IPS DF 6.9 (cell line): ENCODE results near the gene FEZ2.

ENCODE experiments used
- DNase-seq: peaks from one replicate; pipeline ENCODE4 v3.0.0-alpha.2; 2013; ENCODE audit warnings: low read depth, low spot score
- H3K27ac ChIP-seq: one replicate; pipeline ENCODE4 v1.5.1; 2013; ENCODE audit warnings: low read length, control low read depth
- H3K27me3 ChIP-seq: 2 replicates; pipeline ENCODE4 v1.6.1; 2013; ENCODE audit warnings: mild to moderate bottlenecking, low read length; ENCODE audit not compliant: control insufficient read depth, insufficient read depth
- H3K36me3 ChIP-seq: 2 replicates; pipeline ENCODE4 v1.6.1; 2013; ENCODE audit warnings: low read length; ENCODE audit not compliant: control insufficient read depth, insufficient read depth
- H3K4me1 ChIP-seq: 2 replicates; pipeline ENCODE4 v1.6.1; 2013; ENCODE audit warnings: low read length; ENCODE audit not compliant: control insufficient read depth, insufficient read depth
- H3K4me3 ChIP-seq: 2 replicates; pipeline ENCODE4 v1.5.1; 2013; ENCODE audit warnings: mild to moderate bottlenecking, low read length
- H3K9me3 ChIP-seq: 2 replicates; pipeline ENCODE4 v1.6.1; 2013; ENCODE audit warnings: low read length, inconsistent platforms; ENCODE audit not compliant: control insufficient read depth, insufficient read depth
- WGBS: extraction: QIAGEN DNeasy Blood & Tissue Kit; methylation state at CpG from one replicate; pipeline ENCODE4 v1.1.7; 2013; ENCODE audit warnings: mixed read lengths, missing lambda C conversion rate; ENCODE audit not compliant: insufficient read length, insufficient coverage; 5-methylcytosine and 5-hydroxymethylcytosine counted together

The FEZ2 gene

GRCh38 chr2:36587556-36587955, 10.4 kb downstream of the FEZ2 start:
- WGBS = no CpG with 5 or more reads among the region's 3 CpGs
- H3K36me3 ChIP-seq = no peaks in the 10 kb centered on the region
- no peak overlapping the region for H3K27ac ChIP-seq
- no peak for DNase-seq
- no peak overlapping the region for H3K4me3 ChIP-seq
- peaks cover 1% of the 10 kb centered on the region; the same call in 1 of the 2 replicates for H3K4me1 ChIP-seq
- no peaks in the 10 kb centered on the region for H3K9me3 ChIP-seq
- H3K27me3 ChIP-seq = no peaks in the 10 kb centered on the region

- Histone ChIP-seq H3K27me3 (no peaks in the 10 kb centered on the region), H3K27ac (no peak overlapping the region), H3K36me3 (no peaks in the 10 kb centered on the region), H3K4me3 (no peak overlapping the region), H3K9me3 (no peaks in the 10 kb centered on the region), H3K4me1 (peaks cover 1% of the 10 kb centered on the region; the same call in 1 of the 2 replicates)
- DNase-seq = no peak
- no CpG with 5 or more reads among the region's 1 CpG for WGBS
Observed at GRCh38 chr2:36587101-36587500, 10.9 kb downstream of the FEZ2 start.

DNA sequence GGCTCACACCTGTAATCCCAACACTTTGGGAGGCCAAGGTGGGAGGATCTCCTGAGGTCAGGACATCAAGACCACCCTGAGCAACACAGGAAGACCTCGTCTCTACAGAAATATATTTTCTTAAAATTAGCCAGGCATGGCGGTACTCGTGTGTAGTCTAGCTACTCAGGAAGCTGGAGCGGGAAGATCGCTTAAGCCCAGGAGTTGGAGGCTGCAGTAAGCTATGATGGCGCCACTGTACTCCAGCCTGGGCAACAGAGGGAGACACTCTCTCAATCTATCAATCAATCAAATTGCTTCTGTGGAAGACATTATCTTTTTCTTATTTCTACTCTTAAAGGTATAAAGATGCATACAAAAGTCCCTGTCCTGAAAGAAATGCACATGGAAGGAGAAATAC, 11.3 kb downstream of the FEZ2 start:
- no CpG with 5 or more reads among the region's 6 CpGs for WGBS
- no peak for DNase-seq
- Histone ChIP-seq H3K27me3 (no peaks in the 10 kb centered on the region), H3K4me3 (no peak overlapping the region), H3K36me3 (no peaks in the 10 kb centered on the region), H3K9me3 (no peaks in the 10 kb centered on the region), H3K4me1 (peaks cover 1% of the 10 kb centered on the region; the same call in 1 of the 2 replicates), H3K27ac (no peak overlapping the region)

DNA sequence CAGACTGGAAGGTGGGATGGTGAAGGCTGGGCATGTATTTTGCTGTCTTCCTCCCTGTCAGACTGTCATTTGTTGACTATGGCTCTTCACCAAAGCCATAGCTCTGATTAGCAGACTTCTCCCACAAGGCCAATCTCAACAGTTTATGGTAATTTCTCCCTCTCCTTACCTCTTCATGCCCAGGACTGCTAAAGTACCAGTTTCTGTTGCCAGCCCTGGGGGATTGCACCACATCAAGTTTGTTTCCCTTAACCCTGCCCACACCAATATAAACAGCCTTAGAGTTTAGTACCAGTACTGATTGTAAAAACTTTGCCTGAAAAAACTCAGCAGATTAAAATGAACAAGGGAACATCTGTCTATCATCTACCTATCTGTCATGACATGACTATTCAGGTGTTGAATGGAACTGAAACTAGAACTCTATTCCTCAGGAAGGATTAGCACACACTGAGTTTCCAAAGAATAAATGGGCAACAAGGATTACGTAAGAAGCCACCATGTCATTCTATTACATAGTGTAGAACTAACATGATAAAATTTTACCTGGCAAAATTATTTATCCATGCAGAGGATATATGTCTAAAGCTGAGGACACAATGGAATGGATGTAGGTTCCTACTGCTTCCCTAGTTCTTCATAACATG, 13.7 kb downstream of the FEZ2 start:
- peaks cover 1% of the 10 kb centered on the region; the same call in 1 of the 2 replicates for H3K4me1 ChIP-seq
- DNase-seq = no peak
- no CpG with 5 or more reads among the region's 1 CpG for WGBS
- H3K27ac ChIP-seq = no peak overlapping the region
- H3K36me3 ChIP-seq = 0 out of 2 replicates have a peak, but pooled peaks cover 3% of the 10 kb centered on the region
- no peaks in the 10 kb centered on the region for H3K27me3 ChIP-seq
- H3K4me3 ChIP-seq = no peak overlapping the region
- H3K9me3 ChIP-seq = no peaks in the 10 kb centered on the region

DNA sequence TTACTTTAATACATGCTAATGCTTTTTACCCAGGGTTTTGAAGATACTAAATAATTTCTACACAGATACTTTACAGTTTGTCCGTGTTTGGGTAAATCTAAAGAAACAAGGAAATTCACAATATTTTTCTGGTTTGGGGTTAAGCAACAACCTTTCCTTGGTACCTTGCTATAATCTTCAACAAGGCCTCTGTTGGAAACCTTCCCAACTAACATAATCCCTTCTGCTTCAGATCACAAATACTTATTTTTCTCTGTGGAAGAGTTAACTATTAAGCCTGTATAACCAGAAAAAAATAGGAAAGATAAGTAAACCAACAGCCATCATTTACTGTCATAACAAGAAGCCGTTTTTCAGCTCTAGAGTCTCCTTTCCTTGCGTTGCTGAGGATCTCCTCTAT, 15.0 kb downstream of the FEZ2 start:
- Histone ChIP-seq H3K4me1 (peaks cover 1% of the 10 kb centered on the region; the same call in 1 of the 2 replicates), H3K9me3 (no peaks in the 10 kb centered on the region), H3K36me3 (peaks cover 6% of the 10 kb centered on the region; the same call in 1 of the 2 replicates), H3K27me3 (no peaks in the 10 kb centered on the region), H3K27ac (no peak overlapping the region), H3K4me3 (no peak overlapping the region)
- no peak for DNase-seq
- WGBS = no CpG with 5 or more reads among the region's 3 CpGs

- Histone ChIP-seq H3K27me3 (no peaks in the 10 kb centered on the region), H3K27ac (no peak overlapping the region), H3K4me1 (peaks cover 1% of the 10 kb centered on the region; the same call in 1 of the 2 replicates), H3K4me3 (no peak overlapping the region), H3K36me3 (peaks cover 6% of the 10 kb centered on the region; the same call in 1 of the 2 replicates), H3K9me3 (no peaks in the 10 kb centered on the region)
- DNase-seq = no peak
- WGBS = 100% methylated on average over 1 of the region's 5 CpGs
Observed at GRCh38 chr2:36582538-36582937, 15.4 kb downstream of the FEZ2 start.

GRCh38 chr2:36579297-36579664, 18.7 kb downstream of the FEZ2 start:
- DNase-seq = no peak
- H3K4me3 ChIP-seq = no peak overlapping the region
- H3K4me1 ChIP-seq = no peaks in the 10 kb centered on the region
- no peaks in the 10 kb centered on the region for H3K27me3 ChIP-seq
- peaks cover 6% of the 10 kb centered on the region; the same call in 1 of the 2 replicates for H3K36me3 ChIP-seq
- no peak overlapping the region for H3K27ac ChIP-seq
- no peaks in the 10 kb centered on the region for H3K9me3 ChIP-seq

DNA sequence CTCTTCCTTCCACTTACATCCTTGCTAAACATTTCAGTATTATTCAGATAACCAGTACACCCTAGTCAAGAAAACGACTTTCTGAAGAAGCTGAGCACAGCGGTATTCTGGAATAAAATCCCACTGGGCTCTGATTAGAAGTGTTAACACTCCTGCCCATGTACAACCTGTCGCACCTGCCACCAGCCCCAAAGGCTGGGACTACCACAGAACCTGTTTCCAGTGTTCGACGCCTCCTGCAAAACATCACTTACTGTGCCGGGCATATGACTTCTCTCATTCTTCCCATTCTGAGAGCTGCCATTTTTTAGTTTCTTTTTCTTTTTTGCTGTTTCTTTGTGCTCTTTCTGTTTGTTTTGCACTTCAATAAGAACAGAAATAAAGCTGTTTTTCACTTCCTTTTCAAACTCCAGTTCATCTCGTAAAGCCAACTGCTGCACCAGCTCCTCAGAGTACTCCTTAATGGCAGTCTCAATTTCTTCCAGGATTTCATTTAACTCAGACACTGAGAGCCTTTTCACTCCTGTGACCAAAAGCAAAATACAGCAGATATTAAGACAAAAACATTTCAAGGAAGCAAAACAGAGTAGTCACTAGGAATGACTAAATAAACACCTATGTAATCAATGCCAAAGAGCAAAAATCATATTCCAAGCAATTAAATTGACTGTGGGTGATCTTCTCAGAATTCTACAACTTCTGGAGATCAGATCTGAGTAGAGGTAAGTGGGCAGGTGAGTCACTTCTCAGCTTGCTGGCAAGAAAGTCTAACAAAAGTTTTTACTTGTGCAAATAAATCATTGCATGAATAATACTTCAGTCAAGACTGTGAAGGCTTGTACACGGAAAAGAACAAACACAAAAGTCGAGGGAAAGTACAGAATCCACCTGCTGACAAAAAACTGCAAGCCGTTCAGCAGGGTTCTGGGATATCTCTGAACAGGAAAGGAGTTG, 19.3 kb downstream of the FEZ2 start:
- no peak for DNase-seq
- H3K27ac ChIP-seq = no peak overlapping the region
- WGBS = no CpG with 5 or more reads among the region's 10 CpGs

DNA sequence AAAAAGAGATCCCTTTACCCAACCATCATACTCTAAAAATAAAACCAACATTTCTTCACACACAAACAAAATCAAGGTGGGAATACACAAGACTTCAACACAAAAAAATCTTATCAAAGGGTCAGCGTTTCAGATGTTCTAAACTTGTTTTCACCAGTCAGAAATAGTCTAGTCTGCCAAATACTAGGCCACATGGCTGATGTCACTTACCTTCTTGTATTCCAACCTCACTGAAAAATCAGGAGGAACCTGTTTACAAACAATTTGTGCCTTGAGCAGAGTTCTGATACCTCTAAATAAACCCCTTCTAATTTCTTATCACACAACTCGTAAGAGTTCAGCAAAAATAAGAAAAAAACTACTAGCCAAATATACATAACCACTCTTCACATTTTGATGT, 20.1 kb downstream of the FEZ2 start:
- H3K4me3 ChIP-seq = no peak overlapping the region
- no peaks in the 10 kb centered on the region for H3K4me1 ChIP-seq
- peaks cover 6% of the 10 kb centered on the region; the same call in 1 of the 2 replicates for H3K36me3 ChIP-seq
- no peaks in the 10 kb centered on the region for H3K9me3 ChIP-seq
- DNase-seq = no peak
- 100% methylated on average over 1 of the region's 2 CpGs for WGBS
- no peaks in the 10 kb centered on the region for H3K27me3 ChIP-seq
- H3K27ac ChIP-seq = no peak overlapping the region

More for the DNA sequence above, 19.3 kb downstream of the FEZ2 start:
- Histone ChIP-seq H3K36me3 (peaks cover 6% of the 10 kb centered on the region; the same call in 1 of the 2 replicates), H3K4me3 (no peak overlapping the region), H3K4me1 (no peaks in the 10 kb centered on the region), H3K27me3 (no peaks in the 10 kb centered on the region), H3K9me3 (no peaks in the 10 kb centered on the region)

DNA sequence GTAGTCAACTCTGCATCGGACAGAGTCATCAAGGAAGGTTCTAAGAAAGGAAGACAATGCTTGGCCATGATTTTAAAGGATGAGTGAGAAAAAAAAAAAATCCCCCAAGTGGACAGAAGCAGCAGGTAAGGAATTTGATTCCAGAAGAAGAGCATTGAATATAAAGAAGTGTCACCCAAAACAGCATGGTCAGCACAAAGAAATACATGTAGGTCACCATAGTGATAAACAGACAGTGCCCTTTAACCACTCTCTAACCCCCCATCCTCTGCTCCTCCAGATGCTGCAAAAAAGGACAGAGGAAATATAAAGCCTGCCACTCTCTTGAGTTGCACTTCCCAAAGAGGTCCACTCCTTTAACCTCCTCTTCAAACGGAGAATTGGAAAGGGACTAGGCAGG, 23.4 kb downstream of the FEZ2 start:
- no peaks in the 10 kb centered on the region for H3K9me3 ChIP-seq
- no peak overlapping the region for H3K27ac ChIP-seq
- no peak for DNase-seq
- WGBS = no CpG with 5 or more reads among the region's 2 CpGs
- peaks cover 3% of the 10 kb centered on the region; the same call in 1 of the 2 replicates for H3K36me3 ChIP-seq
- no peaks in the 10 kb centered on the region for H3K27me3 ChIP-seq
- no peaks in the 10 kb centered on the region for H3K4me1 ChIP-seq
- no peak overlapping the region for H3K4me3 ChIP-seq
